NCI-H82 treated with DMSO at 0.1 percent for 48 hours (cell line): ENCODE results near the gene RFPL4A.

ENCODE experiments used
- DNase-seq: peaks from one replicate; lab custom pipeline; 2025; ENCODE audit not compliant: unreplicated experiment; lab: John Stamatoyannopoulos, UW

RFPL4A gene

DNA sequence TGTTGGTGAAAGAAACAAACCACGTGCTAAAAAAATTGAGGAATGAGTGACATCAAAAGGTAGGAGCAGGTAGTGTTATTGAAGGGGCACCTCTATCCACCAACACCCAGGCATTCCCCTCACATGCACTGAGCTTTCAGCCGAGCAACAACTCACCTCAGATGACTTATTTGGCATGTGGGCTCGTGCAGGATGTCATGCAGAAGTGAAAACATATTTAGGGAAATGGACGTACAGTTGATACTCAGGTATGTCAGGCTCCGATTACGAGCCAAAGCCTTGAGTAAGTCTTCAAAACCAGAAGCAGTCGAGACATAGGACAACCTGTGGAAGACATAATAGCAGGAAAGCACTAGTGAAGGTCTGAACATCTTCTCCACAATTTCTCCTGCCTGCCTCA is 42.5 kb downstream of the RFPL4A start:
- DNase-seq, result no peak

DNA sequence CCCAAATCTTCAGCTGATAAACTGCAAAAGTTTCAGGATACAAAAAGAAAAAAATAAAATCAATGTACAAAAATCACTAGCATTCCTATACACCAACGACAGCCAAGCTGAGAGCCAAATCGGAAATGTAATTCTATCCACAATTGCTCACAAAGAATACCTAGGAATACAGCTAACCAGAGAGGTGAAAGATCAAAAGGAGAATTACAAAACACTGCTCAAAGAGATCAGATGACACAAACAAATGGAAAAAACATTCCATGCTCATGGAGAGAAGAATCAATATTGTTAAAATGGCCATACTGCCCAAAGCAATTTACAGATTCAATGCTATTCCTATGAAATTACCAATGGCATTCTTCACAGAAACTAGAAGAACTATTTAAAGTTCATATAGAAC is 43.4 kb downstream of the RFPL4A start:
- no peak for DNase-seq

DNA sequence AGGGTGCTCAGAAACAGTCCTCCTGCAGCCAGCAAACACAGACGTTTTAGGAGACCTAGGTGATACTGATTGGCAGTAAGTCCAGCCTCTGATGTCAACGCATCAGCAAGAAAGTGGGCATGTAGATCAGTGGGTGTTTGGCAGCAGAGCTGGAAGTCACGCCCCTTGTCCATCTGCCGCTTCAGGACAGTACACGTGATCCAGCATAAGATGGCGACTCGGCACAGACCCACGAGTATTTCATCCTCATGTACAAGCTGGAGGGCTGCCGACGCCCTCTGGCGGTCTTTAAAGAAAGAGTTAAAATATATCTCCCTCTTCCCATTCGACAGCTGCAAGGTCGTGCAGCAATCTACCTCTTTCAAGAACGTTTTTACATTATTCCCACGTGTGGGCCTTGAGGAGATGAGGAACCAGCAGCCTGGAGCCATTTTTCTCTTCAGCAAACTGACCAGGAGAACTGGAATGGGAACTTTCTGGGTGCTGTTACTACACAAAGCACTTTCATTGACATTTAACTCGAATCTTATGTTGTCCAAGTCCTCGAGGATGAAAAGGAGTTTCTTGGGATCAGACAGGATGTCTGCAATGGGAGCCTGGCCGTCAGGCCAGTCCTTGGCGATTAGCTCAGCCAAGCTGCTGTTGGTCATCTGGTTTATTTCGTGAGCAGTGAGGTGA is 50.6 kb downstream of the RFPL4A start:
- DNase-seq, result peak; percentile 67

DNA sequence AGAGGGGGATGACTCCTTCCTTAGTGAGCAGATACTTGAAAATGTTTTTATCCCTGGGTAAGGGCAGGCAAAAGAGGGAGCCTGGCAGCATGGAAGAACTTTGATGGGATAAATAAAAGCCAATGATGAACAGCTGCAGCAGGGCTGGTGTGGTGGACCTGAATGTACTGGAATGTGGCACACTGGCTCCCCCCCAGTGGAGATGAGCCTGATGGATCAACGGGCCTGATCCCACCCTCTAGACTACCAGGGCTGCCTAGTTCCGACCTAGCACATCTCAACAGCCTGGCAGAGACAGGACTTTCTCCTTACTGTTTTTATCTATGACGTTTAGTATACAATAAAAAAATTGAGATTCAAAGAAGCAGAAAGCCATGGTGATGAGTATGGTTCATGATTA is 52.4 kb downstream of the RFPL4A start:
- DNase-seq, result no peak

DNA sequence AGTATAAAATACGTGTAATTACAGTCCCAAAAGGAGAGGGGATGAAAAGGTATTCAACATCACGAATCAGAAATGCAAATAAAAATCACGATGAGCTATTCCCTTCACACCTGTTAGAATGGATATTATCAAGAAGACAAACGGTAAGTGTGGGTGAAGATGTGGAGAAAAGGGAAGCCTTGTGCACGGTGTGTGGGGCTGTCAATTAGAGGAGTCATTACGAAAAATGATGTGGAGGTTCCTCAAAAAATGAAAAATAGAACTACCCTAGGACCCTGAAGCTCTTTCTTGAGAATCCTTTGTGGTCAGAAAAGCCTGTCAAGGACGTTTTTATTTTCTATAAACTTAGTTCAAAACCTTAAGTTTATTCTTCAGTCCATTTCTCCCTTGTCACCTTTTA is 53.6 kb downstream of the RFPL4A start:
- no peak for DNase-seq
